GM21381 (cell line): Measurements from ENCODE around the gene OGA.

ENCODE experiments used
- ATAC-seq: cut with Tn5 transposase; IDR thresholded peaks from one replicate; pipeline ENCODE4 v1.9.1; 2021; ENCODE audit warnings: mild to moderate bottlenecking, moderate library complexity; ENCODE audit not compliant: unreplicated experiment

The OGA gene

DNA sequence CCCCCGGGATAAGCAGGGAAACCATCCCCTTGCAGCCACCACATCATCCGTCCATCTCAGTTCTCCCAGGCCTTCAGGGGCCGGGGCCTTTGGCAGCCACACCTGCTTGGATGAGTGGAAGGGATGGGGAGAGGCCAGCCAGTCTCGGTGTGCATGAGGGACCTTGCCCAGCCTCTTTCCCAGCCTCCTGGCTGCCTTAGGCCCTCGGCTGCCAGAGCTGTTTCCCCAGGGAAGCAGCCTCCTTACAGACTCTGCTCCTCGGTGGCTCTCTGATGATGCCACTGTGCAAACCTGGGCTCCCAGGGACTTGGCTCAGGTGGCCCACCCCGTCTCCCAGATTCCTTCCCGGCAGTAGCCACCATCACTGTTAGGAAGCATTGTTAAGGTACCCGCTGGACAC, 57.0 kb downstream of the OGA start:
- ATAC-seq = no peak

- no peak for ATAC-seq
Measured at GRCh38 chr10:101760510-101760909, 57.7 kb downstream of the OGA start.

DNA sequence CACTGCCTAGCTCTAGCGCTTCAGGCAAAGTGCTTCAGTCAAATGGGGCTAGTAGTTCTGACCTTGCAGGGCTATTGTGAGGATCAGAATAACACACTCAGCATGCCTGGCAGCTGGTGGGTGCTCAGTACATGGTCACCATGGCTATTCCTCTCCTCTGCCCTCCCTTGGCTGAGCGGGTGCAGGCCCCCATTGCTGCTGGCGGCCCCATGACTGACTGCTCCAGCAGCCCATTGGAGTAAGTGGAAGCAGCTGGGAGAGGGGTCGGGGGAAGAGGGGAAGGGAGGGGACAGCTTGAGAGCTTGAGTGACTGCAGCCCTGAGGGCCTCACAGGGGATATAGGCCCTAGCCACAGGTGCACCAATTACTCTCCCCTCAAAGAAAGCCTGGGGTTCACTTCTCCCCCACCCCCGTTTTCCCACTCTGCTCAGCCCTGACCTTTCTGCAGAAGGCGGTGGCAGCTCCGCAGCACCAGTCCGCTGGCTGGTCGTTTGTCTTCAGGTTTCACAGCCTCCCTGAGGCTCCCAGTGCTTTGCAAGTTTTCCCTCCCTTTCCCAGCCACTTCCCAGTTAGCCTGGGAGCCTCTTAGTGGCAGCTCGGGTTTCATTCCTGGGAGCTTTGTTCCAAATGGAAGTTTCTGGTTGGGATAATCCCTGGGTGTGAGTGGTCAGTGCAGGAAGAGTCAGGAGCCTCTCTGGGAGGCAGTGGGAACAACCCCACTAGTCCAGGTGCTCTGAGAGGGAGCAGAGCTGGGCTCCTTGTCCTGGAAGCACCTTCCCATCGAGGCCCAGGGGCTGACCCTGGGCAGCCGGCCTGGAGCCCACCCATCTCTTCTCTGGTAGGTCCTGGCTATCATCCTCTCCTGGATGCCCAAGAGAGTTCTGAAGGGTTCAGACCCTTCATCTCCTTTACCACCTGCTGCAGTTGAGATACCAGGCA, 58.7 kb downstream of the OGA start:
- ATAC-seq = no peak

DNA sequence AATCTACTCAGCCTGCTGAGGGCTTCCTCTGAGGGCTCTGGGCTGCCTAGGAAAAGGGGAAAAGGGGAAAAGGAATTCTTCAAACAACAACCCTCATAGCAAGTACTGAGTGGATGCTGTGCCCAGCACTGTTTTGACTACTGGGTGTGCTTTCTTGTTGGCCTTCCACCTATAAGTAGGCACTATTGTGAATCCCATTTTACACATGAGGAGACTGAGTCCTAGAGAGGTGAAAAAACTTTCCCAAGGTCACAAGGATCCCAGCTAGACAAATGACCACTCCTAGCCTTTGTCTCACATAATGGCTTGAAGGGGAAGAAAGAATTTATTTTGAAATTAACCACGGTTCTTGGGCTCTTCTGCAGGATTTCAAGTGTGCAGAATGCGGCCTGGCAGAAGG, 59.4 kb downstream of the OGA start:
- no peak for ATAC-seq

- ATAC-seq = no peak
Measured at GRCh38 chr10:101752241-101752640, 66.0 kb downstream of the OGA start.

GRCh38 chr10:101749047-101750016, 68.9 kb downstream of the OGA start:
- ATAC-seq = no peak

GRCh38 chr10:101748496-101748895, 69.7 kb downstream of the OGA start:
- no peak for ATAC-seq

GRCh38 chr10:101745074-101745696, 73.1 kb downstream of the OGA start:
- ATAC-seq = no peak

DNA sequence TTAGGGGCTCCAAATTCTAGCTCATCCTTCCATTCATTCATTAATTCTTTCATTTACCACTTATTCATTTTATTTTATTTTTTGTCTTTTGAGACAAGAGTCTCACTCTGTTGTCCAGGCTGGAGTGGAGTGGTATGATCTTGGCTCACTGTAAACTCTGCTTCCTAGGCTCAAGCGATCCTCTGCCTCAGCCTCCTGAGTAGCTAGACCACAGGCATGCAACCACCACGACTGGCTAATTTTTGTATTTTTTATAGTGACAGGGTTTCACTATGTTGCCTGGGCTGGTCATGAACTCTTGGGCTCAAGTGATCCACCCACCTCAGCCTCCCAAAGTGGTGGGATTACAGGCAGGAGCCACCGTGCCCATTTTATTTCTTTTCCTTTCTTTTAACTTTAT, 74.0 kb downstream of the OGA start:
- no peak for ATAC-seq

GRCh38 chr10:101741938-101742337, 76.3 kb downstream of the OGA start:
- no peak for ATAC-seq

DNA sequence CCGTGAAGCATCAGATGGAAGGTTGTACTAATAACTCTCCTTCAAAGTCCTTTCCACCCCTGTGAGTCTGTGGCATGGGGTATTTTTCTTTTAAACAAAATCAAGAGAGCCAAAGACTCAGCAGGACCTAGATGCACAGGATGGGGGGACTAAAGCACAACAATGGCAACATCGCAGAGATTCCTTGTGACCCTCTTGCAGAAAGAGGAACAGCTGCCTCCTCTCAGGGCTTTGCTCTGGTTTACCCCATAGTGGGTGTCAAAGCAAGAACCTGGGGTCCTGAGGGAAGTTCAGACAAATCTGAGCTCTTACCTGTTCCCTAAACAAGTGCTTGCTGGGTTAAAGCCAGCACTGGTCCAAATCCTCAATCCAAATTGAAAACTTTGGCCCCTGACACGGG, 81.6 kb downstream of the OGA start:
- ATAC-seq = no peak
